ENCODE data around the gene TAS2R50. TPM values are rescaled to one million over a fixed set of nuclear protein-coding genes. Genes with fewer than 3 reads are reported as not detected.

The TAS2R50 gene
- total RNA-seq, 1 experiment from 2014 or later = 0.59 TPM

DNA sequence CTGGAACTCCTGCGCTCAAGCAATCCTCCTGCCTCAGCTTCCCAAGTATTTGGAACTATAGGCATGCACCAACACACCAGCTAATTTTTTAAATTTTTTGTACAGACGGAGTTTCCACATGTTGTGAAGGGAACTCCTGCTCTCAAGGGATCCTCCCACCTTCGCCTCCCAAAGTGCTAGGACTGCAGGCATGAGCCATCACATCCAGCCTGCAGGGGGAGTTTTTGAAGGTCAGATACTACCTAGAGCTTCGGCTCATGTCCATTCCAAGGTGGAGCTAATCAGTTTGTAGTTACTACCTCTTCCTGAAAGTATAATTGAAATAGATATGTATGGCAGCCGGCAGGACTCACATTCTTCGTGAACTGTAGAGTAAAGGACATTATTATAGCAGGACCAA, 39.4 kb upstream of the TAS2R50 start:
- ChIA-PET CTCF (interaction anchor here (0.6 to 2.1 kb wide), 11 partner anchors 9 to 274 kb away, joined by 3 to 13 read pairs (median 4); partner anchors contain the start of genes SMIM10L1 and TAS2R42), POLR2A (interaction anchor here (1.0 kb wide), 1 partner anchor 16 kb away, joined by 3 read pairs; no protein-coding TSS in a partner anchor)
- H3K36me3 Mint-ChIP-seq = peaks cover 12% of the 10 kb centered on the region
- H3K4me1 Mint-ChIP-seq = no peaks in the 10 kb centered on the region
- ATAC-seq (peak; percentile 98), DNase-seq (ENCODE audit: low spot score) (peak; percentile 63)
- no peak overlapping the region for H3K4me3 Mint-ChIP-seq
- no peak overlapping the region for H3K27ac Mint-ChIP-seq
- TF ChIP-seq, protein P1, sequence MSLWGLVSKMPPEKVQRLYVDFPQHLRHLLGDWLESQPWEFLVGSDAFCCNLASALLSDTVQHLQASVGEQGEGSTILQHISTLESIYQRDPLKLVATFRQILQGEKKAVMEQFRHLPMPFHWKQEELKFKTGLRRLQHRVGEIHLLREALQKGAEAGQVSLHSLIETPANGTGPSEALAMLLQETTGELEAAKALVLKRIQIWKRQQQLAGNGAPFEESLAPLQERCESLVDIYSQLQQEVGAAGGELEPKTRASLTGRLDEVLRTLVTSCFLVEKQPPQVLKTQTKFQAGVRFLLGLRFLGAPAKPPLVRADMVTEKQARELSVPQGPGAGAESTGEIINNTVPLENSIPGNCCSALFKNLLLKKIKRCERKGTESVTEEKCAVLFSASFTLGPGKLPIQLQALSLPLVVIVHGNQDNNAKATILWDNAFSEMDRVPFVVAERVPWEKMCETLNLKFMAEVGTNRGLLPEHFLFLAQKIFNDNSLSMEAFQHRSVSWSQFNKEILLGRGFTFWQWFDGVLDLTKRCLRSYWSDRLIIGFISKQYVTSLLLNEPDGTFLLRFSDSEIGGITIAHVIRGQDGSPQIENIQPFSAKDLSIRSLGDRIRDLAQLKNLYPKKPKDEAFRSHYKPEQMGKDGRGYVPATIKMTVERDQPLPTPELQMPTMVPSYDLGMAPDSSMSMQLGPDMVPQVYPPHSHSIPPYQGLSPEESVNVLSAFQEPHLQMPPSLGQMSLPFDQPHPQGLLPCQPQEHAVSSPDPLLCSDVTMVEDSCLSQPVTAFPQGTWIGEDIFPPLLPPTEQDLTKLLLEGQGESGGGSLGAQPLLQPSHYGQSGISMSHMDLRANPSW (CRISPR knock-in tag; conservative IDR thresholded peaks at IDR 0.05; ENCODE audit: low read depth) = no peak
- TF ChIP-seq CBFB (CRISPR knock-in tag; IDR thresholded peaks at IDR 0.05; ENCODE audit: low read depth) (no peak), RELA (CRISPR knock-in tag; IDR thresholded peaks at IDR 0.05; ENCODE audit: borderline replicate concordance) (no peak), ZNF317 (CRISPR knock-in tag; IDR thresholded peaks at IDR 0.05; ENCODE audit: borderline replicate concordance, low read depth) (no peak), ZNF232 (CRISPR knock-in tag; IDR thresholded peaks at IDR 0.05) (no peak)
- TF ChIP-seq, protein P2, sequence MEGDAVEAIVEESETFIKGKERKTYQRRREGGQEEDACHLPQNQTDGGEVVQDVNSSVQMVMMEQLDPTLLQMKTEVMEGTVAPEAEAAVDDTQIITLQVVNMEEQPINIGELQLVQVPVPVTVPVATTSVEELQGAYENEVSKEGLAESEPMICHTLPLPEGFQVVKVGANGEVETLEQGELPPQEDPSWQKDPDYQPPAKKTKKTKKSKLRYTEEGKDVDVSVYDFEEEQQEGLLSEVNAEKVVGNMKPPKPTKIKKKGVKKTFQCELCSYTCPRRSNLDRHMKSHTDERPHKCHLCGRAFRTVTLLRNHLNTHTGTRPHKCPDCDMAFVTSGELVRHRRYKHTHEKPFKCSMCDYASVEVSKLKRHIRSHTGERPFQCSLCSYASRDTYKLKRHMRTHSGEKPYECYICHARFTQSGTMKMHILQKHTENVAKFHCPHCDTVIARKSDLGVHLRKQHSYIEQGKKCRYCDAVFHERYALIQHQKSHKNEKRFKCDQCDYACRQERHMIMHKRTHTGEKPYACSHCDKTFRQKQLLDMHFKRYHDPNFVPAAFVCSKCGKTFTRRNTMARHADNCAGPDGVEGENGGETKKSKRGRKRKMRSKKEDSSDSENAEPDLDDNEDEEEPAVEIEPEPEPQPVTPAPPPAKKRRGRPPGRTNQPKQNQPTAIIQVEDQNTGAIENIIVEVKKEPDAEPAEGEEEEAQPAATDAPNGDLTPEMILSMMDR (IDR thresholded peaks at IDR 0.05) = peak; percentile 45; the same call in 1 of the 2 replicates
- H3K9me3 Mint-ChIP-seq = peaks cover 10% of the 10 kb centered on the region
- no peaks in the 10 kb centered on the region for H3K27me3 Mint-ChIP-seq (ENCODE audit: low read depth)

DNA sequence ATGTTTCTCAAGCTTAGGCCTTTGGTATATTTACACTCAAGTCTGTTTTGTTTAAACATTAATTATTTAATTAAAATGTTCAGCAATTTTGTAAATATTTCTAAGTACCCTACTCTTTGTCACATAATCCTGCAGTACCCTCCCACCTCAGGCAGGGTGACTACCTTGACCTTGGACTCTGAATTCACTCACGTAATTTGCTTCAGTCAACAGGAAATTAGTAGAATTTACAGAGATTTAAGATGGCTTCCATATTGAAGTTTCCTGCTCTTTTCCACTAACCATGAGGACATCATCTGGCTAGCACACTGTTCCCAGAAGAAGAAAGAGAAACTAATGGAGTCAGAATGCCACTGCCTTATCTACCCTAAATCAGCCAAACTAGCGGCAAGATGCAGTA, 36.7 kb upstream of the TAS2R50 start:
- H3K27me3 Mint-ChIP-seq (ENCODE audit: low read depth) = no peaks in the 10 kb centered on the region
- ChIA-PET POLR2A (no interaction called here), CTCF (no interaction called here)
- peaks cover 12% of the 10 kb centered on the region for H3K36me3 Mint-ChIP-seq
- H3K4me1 Mint-ChIP-seq = no peaks in the 10 kb centered on the region
- H3K9me3 Mint-ChIP-seq = peaks cover 10% of the 10 kb centered on the region
- DNase-seq (ENCODE audit: low spot score) = no peak
- H3K27ac Mint-ChIP-seq = no peak overlapping the region
- no peak overlapping the region for H3K4me3 Mint-ChIP-seq
- no peak for ATAC-seq
- no peak for TF ChIP-seq KAT7 (CRISPR knock-in tag; IDR thresholded peaks at IDR 0.05; ENCODE audit: borderline replicate concordance)
- TF ChIP-seq, protein P3, sequence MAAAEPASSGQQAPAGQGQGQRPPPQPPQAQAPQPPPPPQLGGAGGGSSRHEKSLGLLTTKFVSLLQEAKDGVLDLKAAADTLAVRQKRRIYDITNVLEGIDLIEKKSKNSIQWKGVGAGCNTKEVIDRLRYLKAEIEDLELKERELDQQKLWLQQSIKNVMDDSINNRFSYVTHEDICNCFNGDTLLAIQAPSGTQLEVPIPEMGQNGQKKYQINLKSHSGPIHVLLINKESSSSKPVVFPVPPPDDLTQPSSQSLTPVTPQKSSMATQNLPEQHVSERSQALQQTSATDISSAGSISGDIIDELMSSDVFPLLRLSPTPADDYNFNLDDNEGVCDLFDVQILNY (CRISPR knock-in tag; IDR thresholded peaks at IDR 0.05) = no peak
- no peak for TF ChIP-seq RELA (CRISPR knock-in tag; IDR thresholded peaks at IDR 0.05; ENCODE audit: borderline replicate concordance)
- no peak for TF ChIP-seq CREB1 (CRISPR knock-in tag; IDR thresholded peaks at IDR 0.05)
- TF ChIP-seq, protein P4, sequence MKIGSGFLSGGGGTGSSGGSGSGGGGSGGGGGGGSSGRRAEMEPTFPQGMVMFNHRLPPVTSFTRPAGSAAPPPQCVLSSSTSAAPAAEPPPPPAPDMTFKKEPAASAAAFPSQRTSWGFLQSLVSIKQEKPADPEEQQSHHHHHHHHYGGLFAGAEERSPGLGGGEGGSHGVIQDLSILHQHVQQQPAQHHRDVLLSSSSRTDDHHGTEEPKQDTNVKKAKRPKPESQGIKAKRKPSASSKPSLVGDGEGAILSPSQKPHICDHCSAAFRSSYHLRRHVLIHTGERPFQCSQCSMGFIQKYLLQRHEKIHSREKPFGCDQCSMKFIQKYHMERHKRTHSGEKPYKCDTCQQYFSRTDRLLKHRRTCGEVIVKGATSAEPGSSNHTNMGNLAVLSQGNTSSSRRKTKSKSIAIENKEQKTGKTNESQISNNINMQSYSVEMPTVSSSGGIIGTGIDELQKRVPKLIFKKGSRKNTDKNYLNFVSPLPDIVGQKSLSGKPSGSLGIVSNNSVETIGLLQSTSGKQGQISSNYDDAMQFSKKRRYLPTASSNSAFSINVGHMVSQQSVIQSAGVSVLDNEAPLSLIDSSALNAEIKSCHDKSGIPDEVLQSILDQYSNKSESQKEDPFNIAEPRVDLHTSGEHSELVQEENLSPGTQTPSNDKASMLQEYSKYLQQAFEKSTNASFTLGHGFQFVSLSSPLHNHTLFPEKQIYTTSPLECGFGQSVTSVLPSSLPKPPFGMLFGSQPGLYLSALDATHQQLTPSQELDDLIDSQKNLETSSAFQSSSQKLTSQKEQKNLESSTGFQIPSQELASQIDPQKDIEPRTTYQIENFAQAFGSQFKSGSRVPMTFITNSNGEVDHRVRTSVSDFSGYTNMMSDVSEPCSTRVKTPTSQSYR (CRISPR knock-in tag; IDR thresholded peaks at IDR 0.05) = no peak
- no peak for TF ChIP-seq ZNF219 (CRISPR knock-in tag; IDR thresholded peaks at IDR 0.05; ENCODE audit: borderline replicate concordance)
- no peak for TF ChIP-seq ZNF121 (CRISPR knock-in tag; IDR thresholded peaks at IDR 0.05)
- TF ChIP-seq, protein P5, sequence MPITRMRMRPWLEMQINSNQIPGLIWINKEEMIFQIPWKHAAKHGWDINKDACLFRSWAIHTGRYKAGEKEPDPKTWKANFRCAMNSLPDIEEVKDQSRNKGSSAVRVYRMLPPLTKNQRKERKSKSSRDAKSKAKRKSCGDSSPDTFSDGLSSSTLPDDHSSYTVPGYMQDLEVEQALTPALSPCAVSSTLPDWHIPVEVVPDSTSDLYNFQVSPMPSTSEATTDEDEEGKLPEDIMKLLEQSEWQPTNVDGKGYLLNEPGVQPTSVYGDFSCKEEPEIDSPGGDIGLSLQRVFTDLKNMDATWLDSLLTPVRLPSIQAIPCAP (CRISPR knock-in tag; IDR thresholded peaks at IDR 0.05) = no peak
- no peak for TF ChIP-seq FOXP1 (CRISPR knock-in tag; IDR thresholded peaks at IDR 0.05; ENCODE audit: borderline replicate concordance)
- TF ChIP-seq, protein P6, sequence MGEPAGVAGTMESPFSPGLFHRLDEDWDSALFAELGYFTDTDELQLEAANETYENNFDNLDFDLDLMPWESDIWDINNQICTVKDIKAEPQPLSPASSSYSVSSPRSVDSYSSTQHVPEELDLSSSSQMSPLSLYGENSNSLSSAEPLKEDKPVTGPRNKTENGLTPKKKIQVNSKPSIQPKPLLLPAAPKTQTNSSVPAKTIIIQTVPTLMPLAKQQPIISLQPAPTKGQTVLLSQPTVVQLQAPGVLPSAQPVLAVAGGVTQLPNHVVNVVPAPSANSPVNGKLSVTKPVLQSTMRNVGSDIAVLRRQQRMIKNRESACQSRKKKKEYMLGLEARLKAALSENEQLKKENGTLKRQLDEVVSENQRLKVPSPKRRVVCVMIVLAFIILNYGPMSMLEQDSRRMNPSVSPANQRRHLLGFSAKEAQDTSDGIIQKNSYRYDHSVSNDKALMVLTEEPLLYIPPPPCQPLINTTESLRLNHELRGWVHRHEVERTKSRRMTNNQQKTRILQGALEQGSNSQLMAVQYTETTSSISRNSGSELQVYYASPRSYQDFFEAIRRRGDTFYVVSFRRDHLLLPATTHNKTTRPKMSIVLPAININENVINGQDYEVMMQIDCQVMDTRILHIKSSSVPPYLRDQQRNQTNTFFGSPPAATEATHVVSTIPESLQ (CRISPR knock-in tag; IDR thresholded peaks at IDR 0.05) = no peak
- TF ChIP-seq JUN (CRISPR knock-in tag; IDR thresholded peaks at IDR 0.05) = no peak
- TF ChIP-seq, protein P7, sequence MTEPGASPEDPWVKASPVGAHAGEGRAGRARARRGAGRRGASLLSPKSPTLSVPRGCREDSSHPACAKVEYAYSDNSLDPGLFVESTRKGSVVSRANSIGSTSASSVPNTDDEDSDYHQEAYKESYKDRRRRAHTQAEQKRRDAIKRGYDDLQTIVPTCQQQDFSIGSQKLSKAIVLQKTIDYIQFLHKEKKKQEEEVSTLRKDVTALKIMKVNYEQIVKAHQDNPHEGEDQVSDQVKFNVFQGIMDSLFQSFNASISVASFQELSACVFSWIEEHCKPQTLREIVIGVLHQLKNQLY (CRISPR knock-in tag; IDR thresholded peaks at IDR 0.05) = no peak
- TF ChIP-seq CBFB (CRISPR knock-in tag; IDR thresholded peaks at IDR 0.05; ENCODE audit: low read depth) = no peak
- TF ChIP-seq MYBL2 (CRISPR knock-in tag; IDR thresholded peaks at IDR 0.05) = no peak
- TF ChIP-seq, protein P2 (IDR thresholded peaks at IDR 0.05) = no peak
- TF ChIP-seq ZNF317 (CRISPR knock-in tag; IDR thresholded peaks at IDR 0.05; ENCODE audit: borderline replicate concordance, low read depth) = no peak
